ENCODE data around the gene ZBTB5.
"Not testable (repeated sequence)": the region's sequence is repeated elsewhere in the genome, so short reads cannot be mapped to it uniquely, and the experiment has no call there.

The ZBTB5 gene

GRCh38 chr9:37406603-37407401, 58.4 kb downstream of the ZBTB5 start:
- no peak for DNase-seq (ENCODE audit: low read depth)

DNA sequence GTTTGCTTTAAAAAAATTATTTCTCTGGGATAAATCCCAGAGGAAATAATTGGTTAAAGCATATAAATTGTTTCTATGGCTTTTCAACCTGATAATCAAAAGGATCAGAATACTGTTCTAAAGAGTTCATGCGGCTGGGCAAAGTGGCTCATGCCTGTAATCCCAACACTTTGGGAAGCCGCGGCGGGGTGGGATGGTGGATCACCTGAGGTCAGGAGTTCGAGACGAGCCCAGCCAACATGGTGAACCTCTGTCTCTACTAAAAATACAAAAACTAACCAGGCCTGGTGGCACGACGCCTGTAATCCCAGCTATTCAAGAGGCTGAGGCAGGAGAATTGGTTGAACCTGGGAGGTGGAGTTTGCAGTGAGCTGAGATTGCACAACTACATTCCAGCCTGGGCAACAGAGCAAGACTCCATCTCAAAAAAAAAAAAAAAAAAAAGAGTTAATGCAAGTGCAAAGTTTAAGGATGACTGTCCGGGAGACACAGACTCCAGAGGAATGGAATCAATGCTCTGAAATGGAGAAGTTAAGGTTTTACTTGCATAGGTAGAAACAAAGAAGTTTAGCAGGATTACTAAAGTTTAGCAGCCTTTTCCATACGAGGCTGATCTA, 59.4 kb downstream of the ZBTB5 start:
- DNase-seq (ENCODE audit: low read depth): no peak

DNA sequence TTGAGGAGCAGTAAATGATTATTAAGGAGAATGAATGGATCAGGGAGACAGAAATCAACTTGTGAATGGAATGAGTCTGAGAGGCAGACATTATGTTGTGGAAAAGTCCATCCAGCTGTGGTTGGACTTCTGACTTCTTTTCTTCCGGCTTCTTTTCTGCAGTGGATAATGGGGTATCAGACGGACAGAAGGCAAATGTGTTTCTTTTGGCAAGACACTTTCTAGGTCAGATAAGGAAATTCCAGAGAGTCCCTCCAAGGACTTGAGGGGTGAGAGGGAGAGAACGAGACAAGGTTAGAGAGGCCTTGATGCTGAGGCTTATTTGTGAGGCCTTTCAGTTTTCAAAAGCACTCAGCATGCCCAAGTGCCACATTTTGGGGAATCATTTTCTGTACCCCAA, 59.9 kb downstream of the ZBTB5 start:
- DNase-seq (ENCODE audit: low read depth): no peak

DNA sequence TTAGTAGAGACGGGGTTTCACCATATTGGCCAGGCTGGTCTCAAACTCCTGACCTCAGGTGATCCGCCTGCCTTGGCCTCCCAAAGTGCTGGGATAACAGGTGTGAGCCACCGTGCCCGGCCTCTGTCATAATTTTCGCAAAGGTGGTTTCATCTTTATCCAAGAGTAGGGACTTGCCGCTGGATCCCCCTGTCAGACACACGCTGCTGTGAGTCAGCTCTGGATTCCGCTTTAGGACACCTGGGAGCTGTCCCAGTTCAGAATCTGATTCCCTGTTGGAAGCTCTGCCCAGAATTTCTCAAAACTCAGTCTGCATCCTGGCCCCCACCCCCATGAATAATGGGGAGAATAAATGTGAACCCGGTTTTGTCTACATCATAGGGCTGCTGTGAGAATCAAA, 60.7 kb downstream of the ZBTB5 start:
- DNase-seq (ENCODE audit: low read depth): no peak

GRCh38 chr9:37399336-37399735, 65.9 kb downstream of the ZBTB5 start:
- no peak for DNase-seq (ENCODE audit: low read depth)

- DNase-seq (ENCODE audit: low read depth): no peak
Observed at GRCh38 chr9:37398464-37399025, 66.7 kb downstream of the ZBTB5 start.

GRCh38 chr9:37397948-37398347, 67.3 kb downstream of the ZBTB5 start:
- DNase-seq (ENCODE audit: low read depth): not testable (repeated sequence)

- no peak for DNase-seq (ENCODE audit: low read depth)
Observed at GRCh38 chr9:37395663-37396062, 69.6 kb downstream of the ZBTB5 start.

GRCh38 chr9:37395229-37395628, 70.0 kb downstream of the ZBTB5 start:
- DNase-seq (ENCODE audit: low read depth): no peak

- no peak for DNase-seq (ENCODE audit: low read depth)
Observed at GRCh38 chr9:37392272-37392671, 73.0 kb downstream of the ZBTB5 start.

- no peak for DNase-seq (ENCODE audit: low read depth)
Observed at GRCh38 chr9:37390759-37391158, 74.5 kb downstream of the ZBTB5 start.

All from T follicular helper cell (primary cell).